GM12892 (cell line): ENCODE results near the gene CXCR1.

Source experiments
- POLR2A ChIP-seq: IDR thresholded peaks from 2 replicates; pipeline ENCODE4 v1.6.1; 2011; ENCODE audit warnings: low read depth, low read length, control low read depth
- POLR2AphosphoS5 ChIP-seq: IDR thresholded peaks from 2 replicates; pipeline ENCODE4 v1.6.1; 2011; ENCODE audit warnings: low read depth, low read length, control low read depth

DNA sequence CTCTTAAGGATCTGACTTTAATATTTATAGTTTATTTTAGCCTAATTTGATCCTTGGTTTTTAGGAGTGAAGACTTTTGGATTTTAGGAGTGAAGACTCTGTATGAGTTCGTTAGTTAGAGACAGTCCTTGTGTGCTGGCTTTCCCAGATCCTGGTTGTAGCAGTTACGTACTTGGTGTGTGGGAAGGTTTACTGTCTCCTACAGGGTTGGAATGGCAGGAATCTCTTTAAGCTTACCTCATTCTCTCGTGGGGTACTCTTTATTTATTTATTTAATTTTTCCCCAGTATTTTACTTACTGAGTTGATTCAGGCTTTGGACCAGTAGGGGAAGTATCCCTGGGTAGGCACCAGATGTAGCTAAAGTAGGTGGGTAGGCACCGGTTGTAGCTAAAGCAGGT lies 42.8 kb downstream of the CXCR1 start:
- TF ChIP-seq POLR2AphosphoS5 = no peak
- no peak for TF ChIP-seq POLR2A
